HS-27A (cell line): ENCODE data around the gene CASTOR1.

Experiments
- DNase-seq: peaks from one replicate; pipeline ENCODE4 v3.0.0-alpha.2; 2012; ENCODE audit warnings: low read depth, missing footprints

CASTOR1 gene

GRCh38 chr22:30244066-30244465, 45.2 kb downstream of the CASTOR1 start:
- DNase-seq = no peak

- DNase-seq = no peak
These were observed 45.6 kb downstream of the CASTOR1 start for GRCh38 chr22:30243661-30244060.

- no peak for DNase-seq
These were observed 47.5 kb downstream of the CASTOR1 start for GRCh38 chr22:30241576-30242371.

GRCh38 chr22:30240541-30241417, 48.5 kb downstream of the CASTOR1 start:
- DNase-seq = no peak

- no peak for DNase-seq
These were observed 49.6 kb downstream of the CASTOR1 start for GRCh38 chr22:30239488-30240405.

- DNase-seq = no peak
These were observed 50.4 kb downstream of the CASTOR1 start for GRCh38 chr22:30238661-30239487.

- DNase-seq = no peak
These were observed 51.2 kb downstream of the CASTOR1 start for GRCh38 chr22:30238136-30238535.

- no peak for DNase-seq
These were observed 52.4 kb downstream of the CASTOR1 start for GRCh38 chr22:30236875-30237274.

GRCh38 chr22:30235687-30236170, 53.6 kb downstream of the CASTOR1 start:
- peak; percentile 90 for DNase-seq
